ENCODE data around the gene CLIC1.

DNA sequence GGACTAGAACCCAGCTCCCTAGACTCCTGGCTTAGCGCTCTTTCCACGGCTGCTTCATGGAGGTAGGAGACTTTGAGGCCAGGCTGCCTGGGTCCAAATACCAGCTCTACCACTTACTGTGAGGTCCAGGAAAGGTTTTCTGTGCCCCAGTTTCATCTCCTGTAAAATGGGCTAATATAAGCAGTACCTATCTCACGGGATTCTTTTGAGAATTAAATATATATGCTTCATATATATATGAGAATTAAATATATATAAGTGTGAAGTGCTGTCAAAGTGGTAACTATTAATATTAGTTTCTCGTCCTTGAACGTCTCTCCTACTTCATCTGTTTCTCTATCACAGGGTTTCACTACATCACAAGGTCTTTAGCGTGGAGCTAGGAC is 45.3 kb downstream of the CLIC1 start:
- TF ChIP-seq, protein P1, sequence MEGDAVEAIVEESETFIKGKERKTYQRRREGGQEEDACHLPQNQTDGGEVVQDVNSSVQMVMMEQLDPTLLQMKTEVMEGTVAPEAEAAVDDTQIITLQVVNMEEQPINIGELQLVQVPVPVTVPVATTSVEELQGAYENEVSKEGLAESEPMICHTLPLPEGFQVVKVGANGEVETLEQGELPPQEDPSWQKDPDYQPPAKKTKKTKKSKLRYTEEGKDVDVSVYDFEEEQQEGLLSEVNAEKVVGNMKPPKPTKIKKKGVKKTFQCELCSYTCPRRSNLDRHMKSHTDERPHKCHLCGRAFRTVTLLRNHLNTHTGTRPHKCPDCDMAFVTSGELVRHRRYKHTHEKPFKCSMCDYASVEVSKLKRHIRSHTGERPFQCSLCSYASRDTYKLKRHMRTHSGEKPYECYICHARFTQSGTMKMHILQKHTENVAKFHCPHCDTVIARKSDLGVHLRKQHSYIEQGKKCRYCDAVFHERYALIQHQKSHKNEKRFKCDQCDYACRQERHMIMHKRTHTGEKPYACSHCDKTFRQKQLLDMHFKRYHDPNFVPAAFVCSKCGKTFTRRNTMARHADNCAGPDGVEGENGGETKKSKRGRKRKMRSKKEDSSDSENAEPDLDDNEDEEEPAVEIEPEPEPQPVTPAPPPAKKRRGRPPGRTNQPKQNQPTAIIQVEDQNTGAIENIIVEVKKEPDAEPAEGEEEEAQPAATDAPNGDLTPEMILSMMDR (IDR thresholded peaks at IDR 0.05 in 2 of 3, conservative IDR thresholded peaks at IDR 0.05 in 1 of 3; ENCODE audit: borderline replicate concordance in 1 of 3, insufficient read depth in 1 of 3, low read depth in 2 of 3, low read length in 2 of 3), result no peak
- TF ChIP-seq POLR2A (IDR thresholded peaks at IDR 0.05; ENCODE audit: borderline replicate concordance, extremely low read depth, insufficient read depth, insufficient read length) (no peak), SIN3A (IDR thresholded peaks at IDR 0.05; ENCODE audit: low read depth) (no peak), ZNF274 (IDR thresholded peaks at IDR 0.05; ENCODE audit: low read depth, low read length) (no peak)
- TF ChIP-seq, protein P2, sequence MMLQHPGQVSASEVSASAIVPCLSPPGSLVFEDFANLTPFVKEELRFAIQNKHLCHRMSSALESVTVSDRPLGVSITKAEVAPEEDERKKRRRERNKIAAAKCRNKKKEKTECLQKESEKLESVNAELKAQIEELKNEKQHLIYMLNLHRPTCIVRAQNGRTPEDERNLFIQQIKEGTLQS (IDR thresholded peaks at IDR 0.05), result no peak

Data from HCT116 (cell line).